Fibroblast of skin of left biceps (primary cell): ENCODE measurements around the gene CYP19A1.

Source experiments
- DNase-seq, 2 experiments: peaks; one replicate each; pipeline ENCODE4 v3.0.0-alpha.2; 2013; ENCODE audit warnings: low read depth in 2 of 2

The CYP19A1 gene

DNA sequence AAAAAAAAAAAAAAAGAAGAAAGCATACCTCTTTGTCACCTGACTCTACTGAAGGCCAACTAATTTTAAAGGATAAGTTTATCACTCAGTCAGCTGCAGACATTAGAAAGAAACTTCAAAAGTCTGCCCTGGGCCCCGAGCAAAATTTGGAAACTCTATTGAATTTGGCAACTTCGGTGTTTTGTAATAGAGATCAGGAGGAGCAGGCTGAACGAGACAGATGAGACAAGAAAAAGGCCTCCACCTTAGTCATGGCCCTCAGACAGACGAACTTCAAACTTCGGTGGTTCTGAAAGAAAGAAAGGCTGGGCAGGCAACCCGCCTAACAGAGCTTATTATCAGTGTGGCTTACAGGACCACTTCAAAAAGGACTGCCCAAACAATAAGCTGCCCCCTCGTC lies 21.6 kb upstream of the CYP19A1 start:
- no peak for DNase-seq

- no peak for DNase-seq
These were observed 18.6 kb upstream of the CYP19A1 start for GRCh38 chr15:51356983-51357382.

DNA sequence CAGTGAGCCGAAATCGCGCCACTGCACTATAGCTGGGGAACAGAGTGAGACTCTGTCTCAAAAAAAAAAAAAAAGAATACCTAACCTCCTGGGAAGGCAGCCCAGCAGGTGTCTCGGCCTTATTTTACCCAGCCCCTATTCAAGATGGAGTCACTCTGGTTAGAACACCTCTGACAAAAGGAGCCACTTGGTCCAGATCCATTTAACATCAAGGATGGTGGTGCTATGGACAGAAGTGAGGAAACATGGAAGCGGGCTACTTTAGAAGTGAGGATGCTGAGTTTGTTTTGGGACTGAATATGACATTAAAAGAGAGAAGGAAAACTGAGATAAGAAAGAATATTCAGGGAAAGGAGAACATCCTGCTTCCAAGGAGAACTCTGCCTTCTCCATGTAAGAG lies 17.8 kb upstream of the CYP19A1 start:
- DNase-seq: no peak

GRCh38 chr15:51355096-51355495 lies 16.7 kb upstream of the CYP19A1 start:
- DNase-seq: no peak

GRCh38 chr15:51353976-51354375 lies 15.6 kb upstream of the CYP19A1 start:
- no peak for DNase-seq

- no peak for DNase-seq
These were observed 12.3 kb upstream of the CYP19A1 start for GRCh38 chr15:51350723-51351122.

DNA sequence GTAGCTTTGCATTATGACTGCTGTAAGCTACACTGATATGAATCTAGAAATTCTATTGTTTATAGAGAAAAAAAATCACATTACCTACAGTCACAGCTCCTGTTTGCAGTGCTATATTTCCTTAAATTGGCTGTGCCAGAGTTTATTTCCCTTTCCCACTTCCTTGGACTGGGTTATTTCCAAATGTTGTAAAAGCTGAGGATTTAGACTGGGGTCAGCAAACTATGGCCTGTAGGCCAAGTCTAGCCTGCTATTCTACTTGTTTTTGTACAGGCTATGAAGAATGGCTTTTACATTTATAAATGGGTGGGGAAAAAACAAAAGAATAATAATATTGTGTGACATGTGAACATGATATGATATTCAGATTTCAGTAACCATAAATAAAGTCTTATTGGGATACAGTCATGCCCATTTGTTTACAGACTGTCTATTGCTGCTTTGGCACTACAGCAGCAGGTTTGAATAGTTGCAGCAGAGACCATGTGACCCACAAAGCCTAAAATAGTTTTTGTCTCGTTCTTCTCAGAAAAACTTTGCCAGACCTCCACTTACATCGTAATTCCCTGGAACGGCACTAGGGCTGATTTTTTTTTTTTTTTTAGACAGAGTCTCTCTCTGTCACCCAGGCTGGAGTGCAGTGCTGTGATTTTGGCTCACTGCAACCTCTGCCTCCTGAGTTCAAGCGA lies 10.9 kb upstream of the CYP19A1 start:
- no peak for DNase-seq

- DNase-seq: no peak
These were observed 10.3 kb upstream of the CYP19A1 start for GRCh38 chr15:51348688-51349087.

- DNase-seq: no peak
These were observed 7.7 kb upstream of the CYP19A1 start for GRCh38 chr15:51346136-51346535.

GRCh38 chr15:51343466-51343865 lies 5.1 kb upstream of the CYP19A1 start:
- DNase-seq: no peak

DNA sequence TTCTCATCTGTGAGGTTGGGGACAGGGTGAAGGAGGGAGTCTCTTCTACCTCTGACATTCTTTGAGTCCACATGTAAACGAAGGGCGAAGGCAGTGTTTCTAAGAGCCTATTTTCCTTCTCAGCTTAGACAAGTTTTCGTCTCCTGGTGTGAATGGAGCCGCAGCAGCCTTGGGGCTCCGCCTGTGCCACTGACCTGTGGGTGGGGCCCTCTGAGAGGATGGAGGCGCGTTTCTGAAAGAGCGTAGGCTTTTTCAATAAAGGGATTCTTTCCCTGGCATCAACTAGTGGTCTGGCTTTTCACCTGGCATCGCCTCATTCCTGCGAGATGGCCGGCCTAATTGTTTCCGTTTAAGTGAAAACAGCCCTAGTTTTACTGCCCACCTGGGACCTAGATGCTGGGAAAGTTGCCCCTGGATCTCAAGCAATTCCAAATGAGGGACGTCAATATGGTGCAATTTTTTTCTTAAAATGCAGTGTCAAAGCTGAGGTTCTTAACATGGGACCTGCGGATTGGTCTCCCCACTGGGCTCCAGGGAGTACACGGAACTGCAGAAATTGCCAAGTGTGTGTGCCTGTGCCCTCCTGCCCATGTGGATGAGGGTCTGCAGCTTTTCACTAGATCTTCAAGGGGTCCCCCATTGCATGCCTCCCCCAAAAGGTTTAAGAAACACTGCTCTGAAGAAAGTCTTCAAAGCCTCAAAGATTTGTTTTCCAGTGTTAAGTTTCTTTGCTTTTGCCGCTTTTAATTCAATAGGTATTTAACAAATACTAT lies 4.0 kb upstream of the CYP19A1 start:
- no peak for DNase-seq

DNA sequence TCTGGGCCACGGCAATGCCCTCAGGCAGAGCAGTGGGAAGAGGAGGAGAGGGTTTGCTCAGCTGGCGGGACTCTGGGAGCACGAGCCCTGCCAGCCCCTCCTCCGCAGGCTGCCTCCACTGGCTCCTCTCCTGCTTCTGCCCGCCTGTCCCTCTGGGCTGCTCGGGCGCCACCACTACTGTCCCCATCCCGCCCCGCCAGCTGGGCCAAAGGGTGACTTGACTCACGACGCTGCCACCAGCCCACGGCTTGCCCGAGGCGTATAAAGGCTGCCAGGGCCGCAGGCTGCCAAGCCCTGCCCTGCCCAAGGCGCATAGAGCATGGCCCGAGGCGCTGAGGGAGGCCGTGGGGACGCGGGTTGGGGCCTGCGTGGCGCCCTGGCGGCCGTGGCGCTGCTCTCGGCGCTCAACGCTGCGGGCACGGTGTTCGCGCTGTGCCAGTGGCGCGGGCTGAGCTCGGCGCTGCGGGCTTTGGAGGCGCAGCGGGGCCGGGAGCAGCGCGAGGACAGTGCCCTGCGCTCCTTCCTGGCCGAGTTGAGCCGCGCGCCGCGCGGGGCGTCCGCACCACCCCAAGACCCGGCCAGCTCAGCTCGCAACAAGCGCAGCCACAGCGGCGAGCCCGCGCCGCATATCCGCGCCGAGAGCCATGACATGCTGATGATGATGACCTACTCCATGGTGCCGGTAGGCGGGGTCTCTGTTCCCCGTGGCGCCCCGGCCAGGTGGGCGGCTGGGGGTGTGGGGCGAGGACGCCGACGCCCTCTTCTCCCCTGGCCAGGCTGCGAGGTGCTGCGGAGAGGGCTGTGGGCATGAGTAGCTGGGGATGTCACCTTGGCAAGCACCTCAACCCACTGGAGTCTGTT lies 3.2 kb upstream of the CYP19A1 start, which contains the start of gene GLDN:
GLDN (plus strand) TSS at position 290 of the 861 bp plus-strand sequence; CDS start at position 320, 30 bp downstream.
- DNase-seq: no peak

DNA sequence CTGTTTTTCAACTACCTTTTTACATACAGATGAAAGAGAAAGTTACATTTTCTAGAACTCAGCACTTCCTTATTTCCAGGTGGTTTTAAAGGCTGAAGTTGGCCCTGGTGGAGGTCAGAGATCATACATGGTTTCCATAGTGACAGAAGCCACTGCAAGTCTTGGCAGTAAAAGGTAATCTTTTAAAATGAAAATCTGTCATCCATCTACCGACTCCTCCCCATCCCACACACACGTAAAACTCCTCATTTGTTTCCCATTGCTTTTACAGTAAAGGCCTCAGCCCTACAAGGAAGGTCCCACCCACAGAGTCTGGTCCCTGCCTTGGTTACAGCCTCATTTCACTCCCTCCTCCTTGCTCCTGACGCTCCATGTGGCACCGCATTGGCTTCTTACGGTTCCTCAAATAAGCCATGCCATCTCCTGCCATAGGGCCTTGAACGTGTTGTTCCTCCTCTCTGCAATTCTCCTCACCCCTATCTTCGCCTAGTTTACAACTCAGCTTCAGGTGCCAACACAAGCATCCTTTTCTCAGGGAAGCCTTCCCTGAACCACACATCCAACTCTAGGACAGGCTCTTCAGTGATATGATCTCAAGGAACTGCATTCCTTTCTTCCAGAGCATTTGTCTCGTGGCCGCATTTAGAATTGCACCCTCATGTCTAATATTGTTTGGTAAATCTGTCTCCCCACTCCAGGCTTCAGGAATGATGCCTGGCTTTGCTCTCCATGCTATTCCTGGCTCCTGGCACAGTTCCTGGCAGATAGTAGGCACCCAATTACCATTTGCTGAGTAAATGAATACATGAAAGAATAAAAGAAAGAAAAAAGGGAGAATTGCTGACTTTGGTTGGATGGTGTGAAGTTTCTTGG lies 2.6 kb downstream of the CYP19A1 start:
- DNase-seq: no peak

GRCh38 chr15:51335087-51335486 lies 3.3 kb downstream of the CYP19A1 start:
- no peak for DNase-seq

GRCh38 chr15:51334011-51334451 lies 4.4 kb downstream of the CYP19A1 start:
- no peak for DNase-seq

GRCh38 chr15:51333571-51333970 lies 4.8 kb downstream of the CYP19A1 start:
- DNase-seq: no peak

DNA sequence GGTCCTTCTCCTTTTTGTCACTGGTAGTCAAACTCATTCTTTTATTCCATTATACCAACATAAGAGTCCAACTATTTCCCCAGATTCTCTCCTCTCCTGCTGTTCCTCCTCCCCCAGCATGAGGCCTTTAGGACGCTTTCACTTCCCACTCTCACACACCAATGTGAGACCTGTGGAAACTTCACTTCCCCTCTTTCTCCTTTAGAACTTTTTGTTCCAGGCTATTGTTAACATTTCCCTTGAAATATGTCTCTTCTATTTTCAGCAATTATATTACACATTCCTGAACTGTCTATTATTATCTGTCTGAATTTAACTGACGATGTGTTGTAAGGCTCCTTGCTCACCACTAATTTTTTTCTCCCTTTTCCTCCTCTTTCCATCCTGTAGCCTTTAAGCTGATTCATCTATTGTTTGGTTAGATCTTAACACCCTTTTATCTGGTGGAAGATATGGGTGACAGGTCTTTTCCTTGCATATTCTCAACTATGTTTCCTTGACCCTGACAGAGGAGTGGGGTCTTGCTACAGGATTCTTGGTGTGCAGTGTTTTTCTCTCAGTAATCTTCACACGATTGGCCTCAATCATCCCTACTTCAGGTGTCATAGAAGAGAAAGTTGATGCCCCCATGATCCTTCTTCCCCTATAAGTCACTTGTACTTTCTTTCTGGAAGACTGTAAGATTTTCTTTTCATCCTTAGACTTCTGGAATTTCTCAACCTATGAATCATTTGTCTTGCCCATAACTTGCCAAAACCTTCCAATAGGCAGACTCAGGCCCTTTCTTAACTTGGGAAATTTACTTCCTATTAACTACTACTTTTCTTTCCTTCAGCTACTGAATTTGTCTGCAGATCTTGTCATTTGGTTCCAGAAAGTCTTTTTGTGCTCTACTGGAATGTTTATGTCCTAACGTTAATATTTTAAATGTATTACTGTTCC lies 5.9 kb downstream of the CYP19A1 start:
- no peak for DNase-seq

DNA sequence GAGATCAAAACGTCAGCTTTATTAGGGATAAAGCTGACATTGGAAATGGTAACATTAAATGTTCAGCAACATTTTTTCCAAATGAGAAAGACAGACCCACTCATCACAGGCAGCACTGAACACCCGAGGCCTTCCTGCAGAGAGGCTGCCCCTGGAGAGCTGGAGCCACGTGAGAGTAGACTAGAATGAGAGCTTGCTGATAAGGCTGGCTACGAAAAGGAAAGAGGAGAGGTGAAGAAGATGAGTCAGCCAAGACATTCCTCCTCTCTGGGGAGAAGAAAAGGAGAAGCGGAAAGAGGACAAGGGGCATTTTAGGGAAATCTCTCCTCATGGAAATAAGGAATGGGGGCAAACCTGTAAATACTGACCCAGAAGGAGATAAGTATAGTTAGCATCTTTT lies 7.3 kb downstream of the CYP19A1 start:
- DNase-seq: no peak

- DNase-seq: no peak
These were observed 9.5 kb downstream of the CYP19A1 start for GRCh38 chr15:51328926-51329325.

- DNase-seq: no peak
These were observed 11.3 kb downstream of the CYP19A1 start for GRCh38 chr15:51327081-51327480.
